HepG2 (cell line): ENCODE data around the gene CRYM. TPM values are rescaled to one million over a fixed set of nuclear protein-coding genes. Genes with fewer than 3 reads are reported as not detected.
A peak's percentile ranks its signal among the peaks of the same experiment; 100 is the strongest.

Experiments
- ATRX ChIP-seq: sonication (generic); formaldehyde crosslinking; IDR thresholded peaks from 2 replicates; pipeline ENCODE4 v1.4.0; 2020; ENCODE audit warnings: missing genetic modification reagents, borderline replicate concordance
- DNMT3B ChIP-seq: conservative IDR thresholded peaks from 2 replicates; pipeline ENCODE4 v1.6.1; 2016; ENCODE audit warnings: missing biosample characterization, control low read depth
- EEA1 ChIP-seq: sonication (generic); formaldehyde crosslinking; IDR thresholded peaks from 2 replicates; pipeline ENCODE4 v1.5.1; 2020; ENCODE audit warnings: mild to moderate bottlenecking, missing genetic modification reagents, borderline replicate concordance
- FOXJ3 ChIP-seq: sonication (generic); formaldehyde crosslinking; IDR thresholded peaks from 2 replicates; pipeline ENCODE4 v1.4.0; 2020; ENCODE audit warnings: missing genetic modification reagents, mild to moderate bottlenecking, borderline replicate concordance
- FOXK2 ChIP-seq: fragments of 450-650 bp; IDR thresholded peaks from 2 replicates; pipeline ENCODE4 v1.6.1; 2016
- MBNL3 ChIP-seq: fragments of 250-450 bp; sonication (Bioruptor Pico); conservative IDR thresholded peaks from 2 replicates; pipeline ENCODE4 v1.8.0; 2022; ENCODE audit warnings: mild to moderate bottlenecking, inconsistent platforms
- NFIC ChIP-seq: IDR thresholded peaks from 2 replicates; pipeline ENCODE4 v1.6.1; 2012; ENCODE audit warnings: mild to moderate bottlenecking, low read length, inconsistent platforms
- POLR2AphosphoS2 ChIP-seq: IDR thresholded peaks from 2 replicates; pipeline ENCODE4 v1.6.1; 2011; ENCODE audit warnings: low read depth, low read length, improper control_type of control experiment
- REST ChIP-seq, 2 experiments: IDR thresholded peaks; 2 replicates each; pipeline ENCODE4 v1.6.1; 2011 to 2012; ENCODE audit warnings: low read length in 2 of 2, borderline replicate concordance in 1 of 2, low read depth in 1 of 2, mild to moderate bottlenecking in 1 of 2, moderate library complexity in 1 of 2
- TMF1 ChIP-seq: sonication (generic); formaldehyde crosslinking; IDR thresholded peaks from 2 replicates; pipeline ENCODE4 v1.8.1; 2022; ENCODE audit warnings: low read depth, missing genetic modification reagents
- ZBTB3 ChIP-seq: sonication (generic); formaldehyde crosslinking; IDR thresholded peaks from 2 replicates; pipeline ENCODE4 v1.4.0; 2020; ENCODE audit warnings: low read depth, mild to moderate bottlenecking, moderate library complexity, missing genetic modification reagents, borderline replicate concordance
- ZC3H4 ChIP-seq: sonication (generic); formaldehyde crosslinking; IDR thresholded peaks from 2 replicates; pipeline ENCODE4 v1.4.0; 2020; ENCODE audit warnings: missing genetic modification reagents, borderline replicate concordance
- ZFP36L2 ChIP-seq: sonication (generic); formaldehyde crosslinking; IDR thresholded peaks from 2 replicates; pipeline ENCODE4 v1.4.0; 2020; ENCODE audit warnings: missing genetic modification reagents
- ZNF33B ChIP-seq: sonication (generic); formaldehyde crosslinking; IDR thresholded peaks from 2 replicates; pipeline ENCODE4 v1.5.1; 2020; ENCODE audit warnings: mild to moderate bottlenecking, missing genetic modification reagents
- ZNF530 ChIP-seq: sonication (generic); formaldehyde crosslinking; IDR thresholded peaks from 2 replicates; pipeline ENCODE4 v1.5.0; 2020; ENCODE audit warnings: low read depth, mild to moderate bottlenecking, missing genetic modification reagents
- ZNF562 ChIP-seq: sonication (generic); formaldehyde crosslinking; IDR thresholded peaks from 2 replicates; pipeline ENCODE4 v1.8.0; 2022; ENCODE audit warnings: missing genetic modification reagents, borderline replicate concordance
- ZNF709 ChIP-seq: sonication (generic); formaldehyde crosslinking; IDR thresholded peaks from 2 replicates; pipeline ENCODE4 v1.5.0; 2020; ENCODE audit warnings: mild to moderate bottlenecking, missing genetic modification reagents
- polyA plus RNA-seq, 8 experiments: library from polyadenylated mRNA; depleted of rRNA in 3 of 8; stranded (reverse) in 7 of 8; unstranded in 1 of 8; fragments of >200 nt; fragmentation: Illumina TruSeq in 4 of 8; extraction: Trizol in 4 of 8; gene quantifications; 2 replicates each; pipeline versions ENCODE4 v1.2.1 to v1.2.3, GENCODE V29; 2011 to 2016; ENCODE audit warnings: low read depth in 4 of 8, missing spikeins in 1 of 8, mixed read lengths in 1 of 8; ENCODE audit not compliant: insufficient read depth in 1 of 8
- total RNA-seq, 5 experiments: library from RNA; depleted of rRNA; stranded (reverse); fragments of >200 nt; fragmentation: Illumina TruSeq; extraction: Trizol; gene quantifications; 2 replicates each; pipeline ENCODE4 v1.2.3, GENCODE V29; 2016; ENCODE audit warnings: low read depth in 1 of 5
- TF ChIP-seq, protein P1 (sequence below): IDR thresholded peaks from 2 replicates; pipeline ENCODE4 v1.6.1; 2012; ENCODE audit warnings: low read length, improper control_type of control experiment
- TF ChIP-seq, protein P2 (sequence below): sonication (generic); formaldehyde crosslinking; IDR thresholded peaks from 2 replicates; pipeline ENCODE4 v1.4.0; 2020; ENCODE audit warnings: missing genetic modification reagents
- TF ChIP-seq, protein P3 (sequence below): sonication (generic); formaldehyde crosslinking; IDR thresholded peaks from 2 replicates; pipeline ENCODE4 v1.4.0; 2020; ENCODE audit warnings: missing genetic modification reagents

The CRYM gene
- total and polyA plus RNA-seq, 2 of the 13 experiments (the other 11 are each of a cell fraction or from before 2014, with no cell fraction given): 1.9 to 2.2 TPM

DNA sequence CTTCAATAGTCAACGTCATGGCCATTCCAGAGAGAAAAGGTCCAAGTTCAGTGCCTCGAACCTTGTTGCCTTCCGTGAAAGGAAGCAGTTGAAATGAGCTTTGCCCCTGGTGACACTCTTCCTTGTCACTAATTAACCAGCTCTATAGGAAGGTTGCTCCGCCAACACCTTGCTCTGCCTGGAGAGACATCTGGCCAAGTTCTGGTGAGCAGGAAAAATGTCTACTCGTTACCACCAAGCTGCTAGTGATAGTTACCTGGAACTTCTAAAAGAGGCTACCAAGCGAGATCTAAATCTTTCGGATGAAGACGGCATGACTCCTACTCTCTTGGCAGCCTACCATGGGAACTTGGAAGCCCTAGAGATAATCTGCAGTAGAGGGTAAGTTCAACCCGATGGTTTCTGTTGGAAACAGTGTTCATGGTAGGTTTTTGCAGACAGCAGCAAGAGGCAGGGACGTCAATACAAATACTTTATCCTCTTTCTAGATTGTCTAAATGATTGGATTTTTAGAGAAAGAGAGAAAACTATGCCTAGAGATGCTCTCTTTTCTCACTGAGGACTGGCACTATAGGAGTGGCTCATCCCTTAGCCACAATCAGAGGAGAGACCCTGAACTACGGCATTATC is 44.5 kb downstream of the CRYM start, which contains the start of gene ANKS4B (continued):
- TF ChIP-seq ZBTB3 (CRISPR knock-in tag) (peak; percentile 73; the same call in 1 of the 2 replicates), NFIC (peak; percentile 85), ZNF562 (CRISPR knock-in tag) (no peak), REST (IDR thresholded peaks at IDR 0.05; ENCODE audit: borderline replicate concordance in 1 of 2, low read depth in 1 of 2, low read length in 2 of 2) (peak in 1 of 2 experiments; percentile 72; a peak in 2 of 4 replicates), ZNF709 (no peak), ZFP36L2 (0 out of 2 replicates have a peak, but pooled peaks have one; percentile 89), ZNF33B (no peak), FOXJ3 (peak; percentile 93), ATRX (no peak), DNMT3B (CRISPR knock-in tag) (0 out of 2 replicates have a peak, but pooled peaks have one; percentile 73), ZNF530 (CRISPR knock-in tag) (no peak), EEA1 (no peak), MBNL3 (no peak), ZC3H4 (CRISPR knock-in tag) (no peak), TMF1 (CRISPR knock-in tag) (no peak), FOXK2 (peak; percentile 93), POLR2AphosphoS2 (no peak)
- TF ChIP-seq, protein P1, sequence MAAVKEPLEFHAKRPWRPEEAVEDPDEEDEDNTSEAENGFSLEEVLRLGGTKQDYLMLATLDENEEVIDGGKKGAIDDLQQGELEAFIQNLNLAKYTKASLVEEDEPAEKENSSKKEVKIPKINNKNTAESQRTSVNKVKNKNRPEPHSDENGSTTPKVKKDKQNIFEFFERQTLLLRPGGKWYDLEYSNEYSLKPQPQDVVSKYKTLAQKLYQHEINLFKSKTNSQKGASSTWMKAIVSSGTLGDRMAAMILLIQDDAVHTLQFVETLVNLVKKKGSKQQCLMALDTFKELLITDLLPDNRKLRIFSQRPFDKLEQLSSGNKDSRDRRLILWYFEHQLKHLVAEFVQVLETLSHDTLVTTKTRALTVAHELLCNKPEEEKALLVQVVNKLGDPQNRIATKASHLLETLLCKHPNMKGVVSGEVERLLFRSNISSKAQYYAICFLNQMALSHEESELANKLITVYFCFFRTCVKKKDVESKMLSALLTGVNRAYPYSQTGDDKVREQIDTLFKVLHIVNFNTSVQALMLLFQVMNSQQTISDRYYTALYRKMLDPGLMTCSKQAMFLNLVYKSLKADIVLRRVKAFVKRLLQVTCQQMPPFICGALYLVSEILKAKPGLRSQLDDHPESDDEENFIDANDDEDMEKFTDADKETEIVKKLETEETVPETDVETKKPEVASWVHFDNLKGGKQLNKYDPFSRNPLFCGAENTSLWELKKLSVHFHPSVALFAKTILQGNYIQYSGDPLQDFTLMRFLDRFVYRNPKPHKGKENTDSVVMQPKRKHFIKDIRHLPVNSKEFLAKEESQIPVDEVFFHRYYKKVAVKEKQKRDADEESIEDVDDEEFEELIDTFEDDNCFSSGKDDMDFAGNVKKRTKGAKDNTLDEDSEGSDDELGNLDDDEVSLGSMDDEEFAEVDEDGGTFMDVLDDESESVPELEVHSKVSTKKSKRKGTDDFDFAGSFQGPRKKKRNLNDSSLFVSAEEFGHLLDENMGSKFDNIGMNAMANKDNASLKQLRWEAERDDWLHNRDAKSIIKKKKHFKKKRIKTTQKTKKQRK: no peak
- TF ChIP-seq, protein P2, sequence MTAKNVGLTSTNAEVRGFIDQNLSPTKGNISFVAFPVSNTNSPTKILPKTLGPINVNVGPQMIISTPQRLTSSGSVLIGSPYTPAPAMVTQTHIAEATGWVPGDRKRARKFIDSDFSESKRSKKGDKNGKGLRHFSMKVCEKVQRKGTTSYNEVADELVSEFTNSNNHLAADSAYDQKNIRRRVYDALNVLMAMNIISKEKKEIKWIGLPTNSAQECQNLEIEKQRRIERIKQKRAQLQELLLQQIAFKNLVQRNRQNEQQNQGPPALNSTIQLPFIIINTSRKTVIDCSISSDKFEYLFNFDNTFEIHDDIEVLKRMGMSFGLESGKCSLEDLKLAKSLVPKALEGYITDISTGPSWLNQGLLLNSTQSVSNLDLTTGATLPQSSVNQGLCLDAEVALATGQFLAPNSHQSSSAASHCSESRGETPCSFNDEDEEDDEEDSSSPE (CRISPR knock-in tag): peak; percentile 57; the same call in 1 of the 2 replicates
- TF ChIP-seq, protein P3, sequence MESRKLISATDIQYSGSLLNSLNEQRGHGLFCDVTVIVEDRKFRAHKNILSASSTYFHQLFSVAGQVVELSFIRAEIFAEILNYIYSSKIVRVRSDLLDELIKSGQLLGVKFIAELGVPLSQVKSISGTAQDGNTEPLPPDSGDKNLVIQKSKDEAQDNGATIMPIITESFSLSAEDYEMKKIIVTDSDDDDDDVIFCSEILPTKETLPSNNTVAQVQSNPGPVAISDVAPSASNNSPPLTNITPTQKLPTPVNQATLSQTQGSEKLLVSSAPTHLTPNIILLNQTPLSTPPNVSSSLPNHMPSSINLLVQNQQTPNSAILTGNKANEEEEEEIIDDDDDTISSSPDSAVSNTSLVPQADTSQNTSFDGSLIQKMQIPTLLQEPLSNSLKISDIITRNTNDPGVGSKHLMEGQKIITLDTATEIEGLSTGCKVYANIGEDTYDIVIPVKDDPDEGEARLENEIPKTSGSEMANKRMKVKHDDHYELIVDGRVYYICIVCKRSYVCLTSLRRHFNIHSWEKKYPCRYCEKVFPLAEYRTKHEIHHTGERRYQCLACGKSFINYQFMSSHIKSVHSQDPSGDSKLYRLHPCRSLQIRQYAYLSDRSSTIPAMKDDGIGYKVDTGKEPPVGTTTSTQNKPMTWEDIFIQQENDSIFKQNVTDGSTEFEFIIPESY: peak; percentile 48; the same call in 1 of the 2 replicates
